GM21529 (cell line): ENCODE data around the gene TMEM132A.
A peak's percentile ranks its signal among the peaks of the same experiment; 100 is the strongest.

Source experiments
- ATAC-seq: cut with Tn5 transposase; IDR thresholded peaks from one replicate; pipeline ENCODE4 v1.9.1; 2021; ENCODE audit not compliant: unreplicated experiment

TMEM132A gene

GRCh38 chr11:60936467-60937143 lies 12.3 kb downstream of the TMEM132A start:
- ATAC-seq, result no peak

GRCh38 chr11:60937144-60937527 lies 12.9 kb downstream of the TMEM132A start:
- ATAC-seq, result no peak

GRCh38 chr11:60937811-60938210 lies 13.6 kb downstream of the TMEM132A start:
- ATAC-seq, result no peak

DNA sequence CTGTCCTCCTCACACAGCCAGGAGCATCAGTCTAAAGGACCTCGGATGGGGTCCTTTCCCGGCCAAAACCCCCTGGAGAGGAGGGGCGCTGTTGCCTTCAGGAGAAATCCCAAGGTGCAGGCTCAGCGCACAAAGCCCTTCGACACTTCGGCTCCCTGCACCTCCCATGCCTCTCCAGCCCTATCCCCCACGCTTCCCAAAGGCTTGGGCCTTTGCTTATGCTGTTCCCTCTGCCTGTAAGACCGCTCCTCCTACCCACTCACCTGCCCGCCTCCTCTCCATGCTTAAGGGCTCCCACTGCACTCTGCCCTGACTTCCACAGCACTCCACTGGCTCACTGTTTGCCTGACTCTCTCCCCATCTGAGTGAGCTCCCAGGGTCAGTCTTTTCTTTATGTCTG lies 14.2 kb downstream of the TMEM132A start:
- no peak for ATAC-seq

GRCh38 chr11:60939301-60939700 lies 15.0 kb downstream of the TMEM132A start:
- no peak for ATAC-seq

- ATAC-seq, result no peak
Observed at GRCh38 chr11:60939855-60940254, 15.6 kb downstream of the TMEM132A start.

- ATAC-seq, result no peak
Observed at GRCh38 chr11:60941371-60942119, 17.3 kb downstream of the TMEM132A start.

GRCh38 chr11:60942219-60942618 lies 18.0 kb downstream of the TMEM132A start:
- ATAC-seq, result no peak

GRCh38 chr11:60942970-60943565 lies 18.8 kb downstream of the TMEM132A start:
- no peak for ATAC-seq

- ATAC-seq, result no peak
Observed at GRCh38 chr11:60944490-60945294, 20.4 kb downstream of the TMEM132A start.

DNA sequence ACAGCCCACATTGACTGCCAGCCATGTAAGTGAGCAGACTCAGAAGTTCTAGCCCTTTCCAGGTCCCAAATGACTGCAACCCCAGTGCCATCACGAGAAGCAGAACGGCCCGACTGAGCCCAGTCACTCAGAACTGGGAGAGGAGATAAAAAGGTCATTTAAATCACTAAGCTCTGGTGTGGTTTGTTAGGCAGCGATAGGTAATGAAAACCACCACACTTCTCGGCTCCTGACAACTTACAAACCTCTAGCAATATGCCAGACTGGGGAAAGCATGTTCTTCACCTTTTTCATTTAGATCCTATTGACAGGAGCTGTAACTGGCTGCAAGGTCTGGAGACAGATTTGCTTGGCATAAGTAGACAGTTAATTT lies 21.0 kb downstream of the TMEM132A start:
- ATAC-seq, result no peak

GRCh38 chr11:60946601-60947264 lies 22.5 kb downstream of the TMEM132A start:
- ATAC-seq, result no peak

DNA sequence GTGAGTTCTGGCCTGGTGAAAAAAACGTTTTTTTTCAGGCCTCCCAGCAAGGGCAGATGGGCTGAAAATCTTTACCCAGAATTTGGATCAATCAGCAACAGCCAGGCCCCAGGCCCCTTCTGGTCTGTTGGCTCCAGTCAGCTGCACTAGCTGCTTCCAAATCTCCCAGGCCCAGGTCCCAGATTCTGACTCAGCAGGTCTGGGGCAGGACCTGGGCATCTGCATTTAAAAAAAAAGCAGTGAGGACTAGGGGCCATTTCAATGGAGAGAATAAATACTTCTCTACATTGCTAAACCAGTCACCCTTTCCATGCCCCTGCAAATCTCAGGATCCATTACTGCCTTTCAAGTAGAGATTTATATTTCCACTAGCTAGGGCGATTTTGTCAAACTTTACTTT lies 23.4 kb downstream of the TMEM132A start:
- ATAC-seq, result no peak

DNA sequence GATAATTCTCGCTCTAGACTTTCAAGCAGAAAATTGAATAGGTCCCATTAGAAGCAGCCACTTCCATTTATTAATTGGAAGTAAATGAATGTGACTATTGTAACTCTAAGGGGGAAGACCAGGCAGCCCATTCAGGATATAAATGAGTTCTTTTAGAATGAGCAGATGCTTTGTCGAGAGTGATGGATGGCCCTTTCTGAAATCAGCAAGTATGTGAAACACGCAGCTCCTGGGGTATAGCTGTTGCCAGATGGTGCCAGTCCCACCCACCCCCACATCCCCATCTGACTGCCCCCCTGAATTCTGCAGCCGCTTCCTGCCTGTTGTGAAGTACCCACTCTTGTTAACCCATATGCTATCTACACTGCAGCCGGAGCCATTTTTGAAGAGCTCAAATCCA lies 24.0 kb downstream of the TMEM132A start:
- ATAC-seq, result no peak

GRCh38 chr11:60950024-60950423 lies 25.8 kb downstream of the TMEM132A start:
- no peak for ATAC-seq

GRCh38 chr11:60950933-60951605 lies 26.8 kb downstream of the TMEM132A start:
- ATAC-seq, result no peak

- no peak for ATAC-seq
Observed at GRCh38 chr11:60951606-60951903, 27.3 kb downstream of the TMEM132A start.

- ATAC-seq, result peak; percentile 69
Observed at GRCh38 chr11:60951904-60952741, 27.9 kb downstream of the TMEM132A start, which contains the start of gene SLC15A3. SLC15A3 (minus strand) TSS chr11:60952176; CDS start chr11:60951551, 625 bp downstream.

DNA sequence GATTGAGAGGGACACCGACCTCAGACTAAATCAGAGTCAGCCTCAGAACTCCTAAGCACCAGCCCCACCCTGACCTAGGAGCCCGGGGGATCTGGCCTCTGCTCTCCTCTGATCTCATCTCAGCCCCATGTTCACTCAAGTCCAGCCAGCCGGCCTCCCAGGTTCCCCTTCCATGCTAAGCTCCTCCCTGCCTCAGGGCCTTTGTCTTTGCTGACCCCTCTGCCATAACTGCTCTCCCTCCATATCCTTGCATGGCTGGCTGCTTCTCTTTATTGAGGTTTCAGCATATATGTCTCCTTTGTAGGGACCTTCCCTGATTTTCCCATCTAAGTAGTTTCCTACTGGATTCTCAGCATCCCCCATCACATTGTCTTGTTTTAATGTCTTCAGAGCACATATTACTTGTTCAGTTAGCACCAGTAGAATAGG lies 28.5 kb downstream of the TMEM132A start:
- no peak for ATAC-seq
